HG03139 (cell line): ENCODE data around the gene KCNK13.
"Not testable (repeated sequence)": the region's sequence is repeated elsewhere in the genome, so short reads cannot be mapped to it uniquely, and the experiment has no call there.

Experiments used
- ATAC-seq: cut with Tn5 transposase; IDR thresholded peaks from one replicate; pipeline ENCODE4 v1.9.1; 2021; ENCODE audit not compliant: unreplicated experiment

KCNK13 gene

DNA sequence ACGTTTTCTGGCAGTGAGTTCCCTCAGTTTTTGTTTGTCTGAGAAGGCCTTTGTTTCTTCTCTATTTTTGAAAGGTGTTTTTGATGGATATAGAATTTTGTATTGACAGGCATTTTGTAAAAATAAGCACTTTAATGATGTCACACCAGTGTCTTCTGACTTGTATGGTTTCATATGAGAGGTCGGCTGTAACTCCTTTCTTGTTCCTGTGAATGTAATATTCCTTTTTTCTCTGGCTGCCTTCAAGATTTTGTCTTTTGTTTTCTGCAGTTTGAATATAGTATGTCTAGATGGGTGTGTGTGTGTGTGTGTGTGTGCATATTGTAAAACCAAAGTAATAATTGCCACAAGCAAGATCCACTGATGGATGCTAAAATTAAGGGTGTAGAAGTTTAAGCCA, 126.8 kb downstream of the KCNK13 start:
- ATAC-seq: no peak

DNA sequence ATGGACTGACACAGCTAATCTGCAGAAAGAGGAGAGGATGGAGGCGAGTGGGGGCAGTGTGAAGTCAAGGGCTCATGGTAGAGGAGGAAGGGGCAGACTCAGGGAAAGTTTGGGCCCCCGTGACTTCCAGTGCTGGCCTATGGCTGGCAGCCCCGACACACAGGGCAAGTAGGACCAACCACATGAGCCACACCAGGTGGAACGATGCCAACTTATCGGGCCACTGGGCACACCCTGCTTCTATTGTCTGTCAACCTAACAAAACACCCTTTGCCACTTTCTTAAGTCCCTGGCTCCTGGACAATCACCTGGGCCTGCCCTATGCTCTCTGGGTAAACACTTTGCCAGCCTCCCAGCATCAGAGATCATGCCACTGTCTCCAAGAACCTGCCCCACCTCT, 129.4 kb downstream of the KCNK13 start:
- no peak for ATAC-seq

DNA sequence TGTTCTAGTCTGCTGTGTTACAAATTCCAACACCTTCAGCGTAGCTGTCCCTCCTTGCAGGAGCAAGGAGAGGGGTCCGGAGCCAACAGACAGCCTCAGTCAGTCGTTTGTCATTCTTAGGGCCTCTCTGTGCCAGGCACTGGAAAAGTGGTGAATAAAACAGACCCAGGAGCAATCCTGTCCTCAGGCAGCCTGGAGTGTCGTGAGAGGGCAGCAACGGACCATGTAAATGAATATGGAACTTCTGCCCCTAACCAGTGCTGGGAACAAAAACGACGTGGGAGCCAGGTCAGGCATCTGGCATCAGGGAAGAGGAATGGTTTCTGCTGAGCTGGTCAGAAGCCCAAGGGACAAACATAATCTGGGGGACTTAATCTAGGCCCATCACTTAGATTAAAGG, 129.8 kb downstream of the KCNK13 start:
- no peak for ATAC-seq

DNA sequence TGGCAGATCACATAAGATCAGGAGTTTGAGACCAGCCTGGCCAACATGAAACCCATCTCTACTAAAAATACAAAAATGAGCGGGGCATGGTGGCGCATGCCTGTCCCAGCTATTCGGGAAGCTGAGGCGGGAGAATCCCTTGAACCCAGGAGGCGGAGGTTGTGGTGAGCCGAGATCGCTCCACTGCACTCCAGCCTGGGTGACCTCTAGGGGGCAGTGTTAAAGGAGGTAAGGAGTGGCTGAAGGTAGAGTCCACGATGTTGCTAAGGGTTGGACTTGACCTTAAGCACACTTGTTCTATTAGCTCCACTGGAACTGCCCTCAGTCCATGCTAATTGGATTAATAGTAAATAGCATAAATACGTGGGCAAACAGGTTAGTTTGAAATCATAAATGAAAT, 132.1 kb downstream of the KCNK13 start:
- ATAC-seq: no peak

DNA sequence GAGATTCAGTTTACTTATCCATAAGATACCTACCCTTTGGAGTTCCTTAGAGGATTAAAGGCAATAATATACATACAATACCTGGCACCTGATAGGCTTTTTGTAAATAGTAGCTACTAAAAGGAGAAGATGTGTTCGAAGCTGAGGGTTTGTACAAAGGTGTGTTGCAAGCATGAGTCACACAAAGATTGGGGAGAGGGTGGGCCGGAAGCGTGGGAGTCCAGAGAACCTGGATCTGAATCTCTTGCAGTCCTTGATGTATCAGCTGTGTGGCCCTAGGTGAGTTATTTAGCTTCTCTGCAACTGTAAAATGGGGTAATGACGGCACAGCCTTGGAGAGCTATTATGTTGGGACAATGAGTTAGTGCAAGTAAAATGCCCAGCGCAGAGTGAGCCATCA, 132.9 kb downstream of the KCNK13 start:
- no peak for ATAC-seq

DNA sequence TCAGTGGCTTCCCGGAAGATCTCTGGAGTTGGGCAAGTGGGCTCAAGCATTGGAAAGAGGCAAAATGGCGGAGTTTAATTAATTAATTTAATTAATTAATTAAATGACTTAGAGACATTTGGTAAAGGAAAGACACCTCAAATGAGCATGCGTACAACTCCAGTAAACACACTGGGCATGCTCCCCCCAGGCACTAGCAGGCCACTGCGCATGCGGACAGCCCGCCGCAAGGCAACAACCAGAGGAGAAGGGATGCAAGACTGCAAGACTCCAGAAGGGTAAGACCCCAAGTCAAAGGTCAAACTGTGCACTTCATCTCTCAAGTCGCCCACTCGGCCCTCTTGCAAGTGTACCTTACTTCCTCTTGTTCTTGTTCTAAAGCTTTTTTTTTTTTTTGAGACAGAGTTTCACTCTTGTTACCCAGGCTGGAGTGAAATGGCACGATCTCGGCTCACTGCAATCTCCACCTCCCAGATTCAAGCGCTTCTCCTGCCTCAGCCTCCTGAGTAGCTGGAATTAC, 136.8 kb downstream of the KCNK13 start:
- no peak for ATAC-seq

DNA sequence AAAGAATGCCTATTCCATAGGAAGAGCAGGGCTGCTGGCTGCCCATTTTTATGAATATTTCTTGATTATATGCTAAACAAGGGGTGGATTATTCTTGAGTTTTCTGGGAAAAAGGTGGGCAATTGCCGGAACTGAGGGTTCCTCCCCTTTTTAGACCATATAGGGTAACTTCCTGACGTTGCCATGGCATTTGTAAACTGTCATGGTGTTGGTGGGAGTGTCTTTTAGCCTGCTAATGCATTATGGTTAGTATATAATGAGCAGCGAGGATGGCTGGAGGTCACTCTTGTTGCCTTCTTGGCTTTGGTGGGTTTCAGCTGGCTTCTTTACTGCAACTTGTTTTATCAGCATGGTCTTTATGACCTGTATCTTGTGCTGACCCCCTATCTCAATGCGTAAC, 138.8 kb downstream of the KCNK13 start:
- not testable (repeated sequence) for ATAC-seq

DNA sequence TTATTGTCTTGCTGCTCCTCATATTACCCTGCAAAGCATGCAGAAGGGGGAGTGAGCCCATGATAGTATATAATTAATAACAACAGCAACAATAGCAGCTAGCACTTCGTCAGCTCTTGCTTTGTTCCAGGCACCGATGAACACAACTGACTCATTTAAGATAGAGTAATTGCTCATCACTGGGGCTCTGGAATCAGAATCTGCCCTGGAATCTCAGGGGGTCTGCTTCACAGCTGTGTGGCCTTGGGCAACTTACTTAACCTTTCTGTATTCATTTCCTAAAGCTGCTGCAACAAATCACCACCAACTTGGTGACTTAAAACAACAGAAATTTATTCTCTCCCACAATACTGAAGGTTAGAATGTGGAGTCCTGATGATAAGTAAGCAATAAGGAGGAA, 139.6 kb downstream of the KCNK13 start:
- ATAC-seq: no peak

DNA sequence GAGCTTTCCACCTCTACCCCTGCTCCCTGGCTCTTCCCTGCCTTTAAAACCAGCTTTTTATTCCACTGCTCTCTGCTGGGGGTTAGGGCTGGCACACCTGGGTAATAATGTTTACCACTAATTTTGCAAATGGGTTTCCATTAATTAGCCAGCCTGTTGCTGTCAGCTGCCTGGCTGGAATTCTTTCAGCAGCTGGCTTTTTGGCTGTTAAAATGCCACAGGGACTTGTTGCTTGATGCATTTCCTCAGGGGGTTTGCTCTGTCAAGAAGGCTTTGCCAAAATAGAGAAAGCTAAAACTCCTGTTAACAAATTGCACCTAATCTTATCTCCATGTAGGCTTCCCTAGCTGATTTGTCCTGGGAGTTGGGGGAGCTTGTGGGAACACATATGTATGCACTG, 142.7 kb downstream of the KCNK13 start:
- no peak for ATAC-seq

DNA sequence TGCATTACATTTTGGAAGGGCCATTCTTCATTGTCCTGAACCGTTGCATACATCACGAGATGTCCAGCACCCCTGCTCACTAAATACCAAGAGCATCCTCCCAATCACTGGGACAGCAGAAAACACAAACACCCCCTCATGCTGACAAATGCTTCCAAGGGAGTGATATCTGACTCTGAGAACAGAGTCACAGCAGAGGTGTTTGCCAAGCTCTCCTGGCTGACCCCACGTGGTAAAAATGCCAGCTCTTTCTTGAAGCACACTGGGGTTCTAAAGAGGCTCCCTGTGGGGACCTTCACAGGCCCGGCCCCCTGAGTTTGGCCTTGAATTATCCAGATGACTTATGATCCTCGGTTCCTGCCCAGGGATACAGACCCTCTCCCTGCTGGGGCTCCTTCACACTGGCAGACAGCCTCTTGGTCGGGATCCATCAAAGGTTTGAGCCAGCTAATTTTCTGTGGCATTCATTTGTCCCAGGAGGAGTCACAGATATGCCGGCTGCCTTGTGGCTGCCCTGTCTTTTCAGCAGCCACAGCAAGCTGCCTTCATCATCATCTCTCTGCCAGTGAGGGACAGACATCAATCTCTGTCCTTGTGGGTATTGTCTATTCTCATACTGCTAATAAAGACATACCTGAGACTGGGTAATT, 151.4 kb downstream of the KCNK13 start:
- ATAC-seq: no peak

DNA sequence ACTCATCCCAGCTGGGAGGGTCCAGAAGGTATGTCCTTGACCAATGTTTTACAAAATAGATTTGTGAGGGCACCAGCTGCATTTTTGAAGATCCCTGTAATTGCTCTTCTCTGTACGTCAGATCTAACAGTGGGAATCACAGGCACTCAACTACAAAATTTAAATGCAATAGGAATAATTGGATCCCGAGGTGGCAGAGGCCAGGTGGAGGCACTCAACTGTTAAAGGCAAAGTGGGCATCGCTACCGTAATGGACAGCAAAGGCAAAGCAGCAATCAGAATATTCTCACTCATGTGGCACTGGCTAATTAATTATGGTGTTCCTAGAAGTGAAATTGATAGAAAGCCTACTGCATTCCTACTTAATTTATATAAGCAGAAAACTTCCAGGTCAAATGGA, 166.7 kb downstream of the KCNK13 start:
- ATAC-seq: no peak

DNA sequence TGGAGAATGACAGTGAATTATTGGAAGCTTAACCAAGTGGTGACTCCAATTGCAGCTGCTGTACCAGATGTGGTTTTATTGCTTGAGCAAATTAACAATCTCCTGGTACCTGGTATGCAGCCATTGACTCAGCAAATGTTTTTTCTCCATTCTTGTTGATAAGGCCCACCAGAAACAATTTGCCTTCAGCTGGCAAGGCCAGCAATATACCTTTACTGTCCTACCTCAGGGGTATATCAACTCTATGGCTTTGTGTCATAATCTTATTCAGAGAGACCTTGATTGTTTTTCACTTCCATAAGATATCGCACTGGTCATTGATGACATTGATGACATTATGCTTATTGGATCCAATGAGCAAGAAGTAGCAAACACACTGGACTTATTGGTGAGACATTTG, 168.1 kb downstream of the KCNK13 start:
- ATAC-seq: not testable (repeated sequence)
